ENCODE results near the gene NXPH4. TPM values are rescaled to one million over a fixed set of nuclear protein-coding genes. Genes with fewer than 3 reads are reported as not detected.

The NXPH4 gene
- total and polyA plus RNA-seq, 10 of the 15 experiments (the other 5 are each of a cell fraction or from before 2014, with no cell fraction given): 0.03 to 0.26 TPM; not detected in 8

DNA sequence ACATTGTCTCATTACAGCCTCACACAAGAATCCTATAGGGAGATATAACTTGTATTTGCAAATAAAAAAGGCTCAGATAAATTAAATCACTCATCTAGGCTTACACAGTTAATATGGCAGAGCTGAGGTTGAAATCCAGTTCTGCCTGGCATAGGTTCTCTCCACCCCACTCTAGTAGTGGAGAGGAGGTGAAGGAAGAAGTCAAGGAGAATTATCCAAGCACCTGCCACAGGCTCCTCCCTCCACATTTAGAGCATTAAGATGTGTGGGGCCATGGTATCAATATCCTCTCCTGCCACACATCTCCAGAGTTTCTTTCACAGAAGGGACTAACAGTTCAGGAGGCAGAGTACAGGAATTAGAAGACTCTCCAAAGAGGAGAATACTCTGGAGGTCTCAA, 56.9 kb downstream of the NXPH4 start:
- RAD21 ChIA-PET (ENCODE audit: unreplicated experiment): interaction anchor here (1.0 kb wide), 1 partner anchor 179 kb away, joined by 3 read pairs; no protein-coding TSS in a partner anchor
- H3K9ac ChIP-seq (ENCODE audit: control insufficient read depth, insufficient read depth, low read length): no peak overlapping the region
- intact Hi-C loops (cut with micrococcal nuclease; ENCODE audit: unreplicated experiment): no loop called here
- SMC1A ChIA-PET (ENCODE audit: uncharacterized antibody, unreplicated experiment): interaction anchor here (1.3 kb wide), 1 partner anchor 17 kb away, joined by 3 read pairs; no protein-coding TSS in a partner anchor
- H3K27ac ChIP-seq (ENCODE audit: control insufficient read depth, insufficient read depth): no peak overlapping the region
- H3K27me3 ChIP-seq (replicated peaks in 1 of 2; ENCODE audit: control insufficient read depth in 2 of 2, insufficient read depth in 2 of 2, low read length in 1 of 2): no peaks in the 10 kb centered on the region
- no peaks in the 10 kb centered on the region for H3K79me2 ChIP-seq (ENCODE audit: control insufficient read depth, insufficient read depth, low read length)
- H3K4me2 ChIP-seq (ENCODE audit: control insufficient read depth, insufficient read depth): no peak overlapping the region
- no peaks in the 10 kb centered on the region for H4K20me1 ChIP-seq (ENCODE audit: control insufficient read depth, insufficient read depth)
- no peaks in the 10 kb centered on the region for H3K9me3 ChIP-seq (replicated peaks; ENCODE audit: control insufficient read depth, insufficient read depth, low read length)
- DNase-seq (ENCODE audit: low read depth, low spot score) (no peak), ATAC-seq (no peak), FAIRE-seq (no peak)
- POLR2A ChIA-PET: no interaction called here
- no peaks in the 10 kb centered on the region for H3K4me1 ChIP-seq (ENCODE audit: control insufficient read depth, insufficient read depth, low read length)
- BruUV-seq (replicated peaks): no TSS peak
- H3K4me3 ChIP-seq: no peak overlapping the region
- H3K36me3 ChIP-seq (ENCODE audit: control insufficient read depth in 2 of 2, insufficient read depth in 2 of 2, low read length in 1 of 2): peaks cover 5 to 14% of the 10 kb centered on the region in 2 experiments; a peak in 3 of 4 replicates
- no peak overlapping the region for H2AFZ ChIP-seq (ENCODE audit: control insufficient read depth, low read depth, low read length)
- CTCF ChIA-PET: interaction anchor here (1.0 to 5.2 kb wide), 5 partner anchors 10 to 185 kb away, joined by 3 to 26 read pairs (median 4); no protein-coding TSS in a partner anchor
- in situ Hi-C loops (cut with MboI): no loop called here
- no peak for TF ChIP-seq JUNB (IDR thresholded peaks at IDR 0.05)
- TF ChIP-seq, protein P1, sequence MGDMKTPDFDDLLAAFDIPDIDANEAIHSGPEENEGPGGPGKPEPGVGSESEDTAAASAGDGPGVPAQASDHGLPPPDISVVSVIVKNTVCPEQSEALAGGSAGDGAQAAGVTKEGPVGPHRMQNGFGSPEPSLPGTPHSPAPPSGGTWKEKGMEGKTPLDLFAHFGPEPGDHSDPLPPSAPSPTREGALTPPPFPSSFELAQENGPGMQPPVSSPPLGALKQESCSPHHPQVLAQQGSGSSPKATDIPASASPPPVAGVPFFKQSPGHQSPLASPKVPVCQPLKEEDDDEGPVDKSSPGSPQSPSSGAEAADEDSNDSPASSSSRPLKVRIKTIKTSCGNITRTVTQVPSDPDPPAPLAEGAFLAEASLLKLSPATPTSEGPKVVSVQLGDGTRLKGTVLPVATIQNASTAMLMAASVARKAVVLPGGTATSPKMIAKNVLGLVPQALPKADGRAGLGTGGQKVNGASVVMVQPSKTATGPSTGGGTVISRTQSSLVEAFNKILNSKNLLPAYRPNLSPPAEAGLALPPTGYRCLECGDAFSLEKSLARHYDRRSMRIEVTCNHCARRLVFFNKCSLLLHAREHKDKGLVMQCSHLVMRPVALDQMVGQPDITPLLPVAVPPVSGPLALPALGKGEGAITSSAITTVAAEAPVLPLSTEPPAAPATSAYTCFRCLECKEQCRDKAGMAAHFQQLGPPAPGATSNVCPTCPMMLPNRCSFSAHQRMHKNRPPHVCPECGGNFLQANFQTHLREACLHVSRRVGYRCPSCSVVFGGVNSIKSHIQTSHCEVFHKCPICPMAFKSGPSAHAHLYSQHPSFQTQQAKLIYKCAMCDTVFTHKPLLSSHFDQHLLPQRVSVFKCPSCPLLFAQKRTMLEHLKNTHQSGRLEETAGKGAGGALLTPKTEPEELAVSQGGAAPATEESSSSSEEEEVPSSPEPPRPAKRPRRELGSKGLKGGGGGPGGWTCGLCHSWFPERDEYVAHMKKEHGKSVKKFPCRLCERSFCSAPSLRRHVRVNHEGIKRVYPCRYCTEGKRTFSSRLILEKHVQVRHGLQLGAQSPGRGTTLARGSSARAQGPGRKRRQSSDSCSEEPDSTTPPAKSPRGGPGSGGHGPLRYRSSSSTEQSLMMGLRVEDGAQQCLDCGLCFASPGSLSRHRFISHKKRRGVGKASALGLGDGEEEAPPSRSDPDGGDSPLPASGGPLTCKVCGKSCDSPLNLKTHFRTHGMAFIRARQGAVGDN (IDR thresholded peaks at IDR 0.05): no peak
- TF ChIP-seq ZBED1 (IDR thresholded peaks at IDR 0.05; ENCODE audit: borderline replicate concordance): no peak
- TF ChIP-seq SREBF1 (IDR thresholded peaks at IDR 0.05; ENCODE audit: low read length): no peak
- TF ChIP-seq, protein P2, sequence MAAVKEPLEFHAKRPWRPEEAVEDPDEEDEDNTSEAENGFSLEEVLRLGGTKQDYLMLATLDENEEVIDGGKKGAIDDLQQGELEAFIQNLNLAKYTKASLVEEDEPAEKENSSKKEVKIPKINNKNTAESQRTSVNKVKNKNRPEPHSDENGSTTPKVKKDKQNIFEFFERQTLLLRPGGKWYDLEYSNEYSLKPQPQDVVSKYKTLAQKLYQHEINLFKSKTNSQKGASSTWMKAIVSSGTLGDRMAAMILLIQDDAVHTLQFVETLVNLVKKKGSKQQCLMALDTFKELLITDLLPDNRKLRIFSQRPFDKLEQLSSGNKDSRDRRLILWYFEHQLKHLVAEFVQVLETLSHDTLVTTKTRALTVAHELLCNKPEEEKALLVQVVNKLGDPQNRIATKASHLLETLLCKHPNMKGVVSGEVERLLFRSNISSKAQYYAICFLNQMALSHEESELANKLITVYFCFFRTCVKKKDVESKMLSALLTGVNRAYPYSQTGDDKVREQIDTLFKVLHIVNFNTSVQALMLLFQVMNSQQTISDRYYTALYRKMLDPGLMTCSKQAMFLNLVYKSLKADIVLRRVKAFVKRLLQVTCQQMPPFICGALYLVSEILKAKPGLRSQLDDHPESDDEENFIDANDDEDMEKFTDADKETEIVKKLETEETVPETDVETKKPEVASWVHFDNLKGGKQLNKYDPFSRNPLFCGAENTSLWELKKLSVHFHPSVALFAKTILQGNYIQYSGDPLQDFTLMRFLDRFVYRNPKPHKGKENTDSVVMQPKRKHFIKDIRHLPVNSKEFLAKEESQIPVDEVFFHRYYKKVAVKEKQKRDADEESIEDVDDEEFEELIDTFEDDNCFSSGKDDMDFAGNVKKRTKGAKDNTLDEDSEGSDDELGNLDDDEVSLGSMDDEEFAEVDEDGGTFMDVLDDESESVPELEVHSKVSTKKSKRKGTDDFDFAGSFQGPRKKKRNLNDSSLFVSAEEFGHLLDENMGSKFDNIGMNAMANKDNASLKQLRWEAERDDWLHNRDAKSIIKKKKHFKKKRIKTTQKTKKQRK (IDR thresholded peaks at IDR 0.05; ENCODE audit: low read depth, low read length): no peak
- no peak for TF ChIP-seq KAT2A (conservative IDR thresholded peaks at IDR 0.05; ENCODE audit: control insufficient read depth, low read depth, low read length)
- no peak for TF ChIP-seq RB1 (IDR thresholded peaks at IDR 0.05; ENCODE audit: borderline replicate concordance)
- TF ChIP-seq EED (IDR thresholded peaks at IDR 0.05; ENCODE audit: low read depth): no peak
- no peak for TF ChIP-seq NR2F1 (conservative IDR thresholded peaks at IDR 0.05)
- no peak for TF ChIP-seq ZNF622 (IDR thresholded peaks at IDR 0.05)
- no peak for TF ChIP-seq GATAD2B (conservative IDR thresholded peaks at IDR 0.05; ENCODE audit: low read depth)
- no peak for TF ChIP-seq HCFC1 (IDR thresholded peaks at IDR 0.05; ENCODE audit: low read length)
- no peak for TF ChIP-seq SRF (IDR thresholded peaks at IDR 0.05; ENCODE audit: low read depth in 2 of 2, low read length in 2 of 2)
- TF ChIP-seq, protein P3, sequence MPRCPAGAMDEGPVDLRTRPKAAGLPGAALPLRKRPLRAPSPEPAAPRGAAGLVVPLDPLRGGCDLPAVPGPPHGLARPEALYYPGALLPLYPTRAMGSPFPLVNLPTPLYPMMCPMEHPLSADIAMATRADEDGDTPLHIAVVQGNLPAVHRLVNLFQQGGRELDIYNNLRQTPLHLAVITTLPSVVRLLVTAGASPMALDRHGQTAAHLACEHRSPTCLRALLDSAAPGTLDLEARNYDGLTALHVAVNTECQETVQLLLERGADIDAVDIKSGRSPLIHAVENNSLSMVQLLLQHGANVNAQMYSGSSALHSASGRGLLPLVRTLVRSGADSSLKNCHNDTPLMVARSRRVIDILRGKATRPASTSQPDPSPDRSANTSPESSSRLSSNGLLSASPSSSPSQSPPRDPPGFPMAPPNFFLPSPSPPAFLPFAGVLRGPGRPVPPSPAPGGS (IDR thresholded peaks at IDR 0.05; ENCODE audit: borderline replicate concordance, insufficient read depth, low read depth, low read length, poor library complexity, severe bottlenecking): no peak
